ENCODE data around the gene MYD88.

- TF ChIP-seq CTCF (conservative IDR thresholded peaks at IDR 0.05 in 1 of 2, IDR thresholded peaks at IDR 0.05 in 1 of 2; ENCODE audit: extremely low read depth in 1 of 2, insufficient read depth in 1 of 2, low read depth in 1 of 2, low read length in 2 of 2) (no peak), EZH2 (IDR thresholded peaks at IDR 0.05; ENCODE audit: borderline replicate concordance, low read length) (no peak)
Observed at GRCh38 chr3:38155825-38156224, 17.4 kb downstream of the MYD88 start.
